HEK293 (cell line): Measurements from ENCODE around the gene OR10A6.

ENCODE experiments used
- CTCF ChIA-PET: fragments of 350-600 bp; formaldehyde crosslinking; extraction: SDS; loops from one replicate; lab custom pipeline; 2021; ENCODE audit warnings: antibody characterized with exemption; lab: Yijun Ruan, JAX
- POLR2A ChIA-PET: fragments of 300-600 bp; formaldehyde crosslinking; extraction: SDS; loops from one replicate; lab custom pipeline; 2020; ENCODE audit warnings: antibody characterized with exemption, inconsistent platforms; lab: Yijun Ruan, JAX
- H3K27ac ChIP-seq: fragments of 200-500 bp; sonication (Bioruptor generic); 2 replicates; pipeline ENCODE4 v1.5.1; 2014; ENCODE audit warnings: low read depth, low read length, control low read depth, inconsistent platforms; ENCODE audit errors: extremely low read depth
- H3K36me3 ChIP-seq, 2 experiments: fragments of 200-500 bp in 1 of 2; sonication (Bioruptor generic) in 1 of 2; 1 replicate in 1 of 2; 2 replicates in 1 of 2; pipeline ENCODE4 v1.5.1; 2014 to 2017; ENCODE audit warnings: inconsistent platforms in 2 of 2, low read length in 2 of 2; ENCODE audit not compliant: control insufficient read depth in 2 of 2, insufficient read depth in 1 of 2
- H3K4me1 ChIP-seq: fragments of 200-500 bp; sonication (Bioruptor generic); 2 replicates; pipeline ENCODE4 v1.5.1; 2014; ENCODE audit warnings: mild to moderate bottlenecking, low read length, inconsistent platforms; ENCODE audit not compliant: control insufficient read depth, insufficient read depth
- H3K4me3 ChIP-seq: 2 replicates; pipeline ENCODE4 v1.5.1; 2011; ENCODE audit warnings: low read depth, mild to moderate bottlenecking, control low read depth, low read length, moderate library complexity
- H3K9me3 ChIP-seq: fragments of 200-500 bp; sonication (Bioruptor generic); 2 replicates; pipeline ENCODE4 v1.5.1; 2014; ENCODE audit warnings: low read depth, low read length, inconsistent platforms; ENCODE audit not compliant: control insufficient read depth, insufficient read depth
- BCL6B ChIP-seq: fragments of 450-650 bp; formaldehyde crosslinking; IDR thresholded peaks from 2 replicates; pipeline ENCODE4 v1.5.1; 2017; ENCODE audit warnings: missing biosample characterization, missing genetic modification characterization
- EGR2 ChIP-seq: fragments of 450-650 bp; formaldehyde crosslinking; IDR thresholded peaks from 2 replicates; pipeline ENCODE4 v1.5.1; 2016; ENCODE audit warnings: low read depth, missing biosample characterization, missing genetic modification characterization
- GFI1B ChIP-seq: fragments of 450-650 bp; formaldehyde crosslinking; IDR thresholded peaks from 2 replicates; pipeline ENCODE4 v1.5.1; 2016; ENCODE audit warnings: missing biosample characterization, missing genetic modification characterization
- GLI2 ChIP-seq: fragments of 450-650 bp; formaldehyde crosslinking; IDR thresholded peaks from 2 replicates; pipeline ENCODE4; 2017; ENCODE audit warnings: missing biosample characterization, missing genetic modification characterization, low read depth, borderline replicate concordance
- GLIS2 ChIP-seq: fragments of 450-650 bp; formaldehyde crosslinking; IDR thresholded peaks from 2 replicates; pipeline ENCODE4 v1.5.1; 2016; ENCODE audit warnings: missing biosample characterization, missing genetic modification characterization
- KLF1 ChIP-seq: fragments of 450-650 bp; formaldehyde crosslinking; IDR thresholded peaks from 2 replicates; pipeline ENCODE4 v1.5.1; 2016; ENCODE audit warnings: missing biosample characterization, missing genetic modification characterization
- KLF16 ChIP-seq: fragments of 450-650 bp; formaldehyde crosslinking; IDR thresholded peaks from 2 replicates; pipeline ENCODE4 v1.5.1; 2017; ENCODE audit warnings: missing biosample characterization, missing genetic modification characterization
- KLF7 ChIP-seq: fragments of 450-650 bp; formaldehyde crosslinking; IDR thresholded peaks from 2 replicates; pipeline ENCODE4 v1.5.1; 2016; ENCODE audit warnings: missing biosample characterization, missing genetic modification characterization, borderline replicate concordance
- KLF8 ChIP-seq: fragments of 450-650 bp; formaldehyde crosslinking; IDR thresholded peaks from 2 replicates; pipeline ENCODE4 v1.5.1; 2016; ENCODE audit warnings: missing biosample characterization, missing genetic modification characterization
- OSR2 ChIP-seq: fragments of 450-650 bp; formaldehyde crosslinking; IDR thresholded peaks from 2 replicates; pipeline ENCODE4 v1.5.1; 2016; ENCODE audit warnings: missing biosample characterization, missing genetic modification characterization
- PRDM2 ChIP-seq: fragments of 450-650 bp; formaldehyde crosslinking; IDR thresholded peaks from 2 replicates; pipeline ENCODE4 v1.5.1; 2016; ENCODE audit warnings: missing biosample characterization, missing genetic modification characterization, borderline replicate concordance
- SCRT2 ChIP-seq: fragments of 450-650 bp; formaldehyde crosslinking; IDR thresholded peaks from 2 replicates; pipeline ENCODE4 v1.5.1; 2016; ENCODE audit warnings: missing biosample characterization, missing genetic modification characterization
- ZBTB44 ChIP-seq: fragments of 450-650 bp; IDR thresholded peaks from 2 replicates; pipeline ENCODE4 v1.5.1; 2018; ENCODE audit warnings: missing biosample characterization, mild to moderate bottlenecking, missing genetic modification characterization
- ZFHX2 ChIP-seq: fragments of 450-650 bp; formaldehyde crosslinking; conservative IDR thresholded peaks from 2 replicates; pipeline ENCODE4 v1.5.1; 2016; ENCODE audit warnings: missing biosample characterization, missing genetic modification characterization
- ZIC2 ChIP-seq: fragments of 450-650 bp; formaldehyde crosslinking; IDR thresholded peaks from 2 replicates; pipeline ENCODE4 v1.5.1; 2016; ENCODE audit warnings: missing biosample characterization, missing genetic modification characterization
- ZNF121 ChIP-seq: fragments of 450-650 bp; formaldehyde crosslinking; IDR thresholded peaks from 2 replicates; pipeline ENCODE4 v1.5.1; 2016; ENCODE audit warnings: missing biosample characterization, missing genetic modification characterization
- ZNF341 ChIP-seq: fragments of 450-650 bp; formaldehyde crosslinking; IDR thresholded peaks from 2 replicates; pipeline ENCODE4; 2016; ENCODE audit warnings: low read depth, missing biosample characterization, missing genetic modification characterization
- ZNF350 ChIP-seq: fragments of 450-650 bp; formaldehyde crosslinking; IDR thresholded peaks from 2 replicates; pipeline ENCODE4 v1.5.0; 2017; ENCODE audit warnings: missing biosample characterization, mild to moderate bottlenecking, missing genetic modification characterization
- ZNF391 ChIP-seq: fragments of 450-650 bp; formaldehyde crosslinking; IDR thresholded peaks from 2 replicates; pipeline ENCODE4 v1.5.1; 2016; ENCODE audit warnings: low read depth, missing biosample characterization, missing genetic modification characterization, borderline replicate concordance
- ZNF561 ChIP-seq: fragments of 450-650 bp; IDR thresholded peaks from 2 replicates; pipeline ENCODE4 v1.5.1; 2018; ENCODE audit warnings: missing biosample characterization, missing genetic modification characterization, borderline replicate concordance
- ZNF623 ChIP-seq: fragments of 450-650 bp; formaldehyde crosslinking; IDR thresholded peaks from 2 replicates; pipeline ENCODE4 v1.5.1; 2016; ENCODE audit warnings: missing biosample characterization, missing genetic modification characterization
- ZNF639 ChIP-seq: fragments of 450-650 bp; formaldehyde crosslinking; IDR thresholded peaks from 2 replicates; pipeline ENCODE4 v1.5.1; 2016; ENCODE audit warnings: missing biosample characterization, missing genetic modification characterization
- ZNF747 ChIP-seq: fragments of 450-650 bp; formaldehyde crosslinking; IDR thresholded peaks from 2 replicates; pipeline ENCODE4 v1.5.1; 2016; ENCODE audit warnings: missing biosample characterization, missing genetic modification characterization
- TF ChIP-seq, protein P1 (sequence below): fragments of 450-650 bp; formaldehyde crosslinking; IDR thresholded peaks from 2 replicates; pipeline ENCODE4 v1.5.1; 2016; ENCODE audit warnings: missing biosample characterization, missing genetic modification characterization

Gene OR10A6

DNA sequence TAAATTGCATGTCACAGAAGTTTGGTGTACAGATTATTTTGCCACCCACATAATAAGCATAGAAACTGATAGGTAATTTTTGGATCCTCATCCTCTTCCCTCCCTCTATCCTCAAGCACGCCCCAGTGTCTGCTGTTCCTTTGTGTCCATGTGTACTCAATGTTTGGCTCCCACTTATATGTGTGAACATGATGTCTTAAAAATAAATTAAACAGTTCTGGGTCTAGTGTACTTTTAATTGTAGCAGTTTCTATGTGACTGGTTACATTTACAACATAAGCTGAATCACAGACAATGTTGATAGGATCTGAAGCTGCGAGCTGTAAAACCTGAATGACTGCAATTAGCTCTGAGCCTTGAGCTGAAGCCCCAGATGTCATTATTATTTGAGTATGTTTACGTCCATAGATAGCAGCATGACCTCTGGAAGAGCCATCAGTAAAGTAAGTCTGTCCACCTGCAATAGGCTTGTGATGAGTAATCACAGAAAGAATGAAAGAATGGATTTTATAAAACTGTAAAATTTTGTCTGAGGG lies 29.7 kb downstream of the OR10A6 start:
- POLR2A ChIA-PET: no interaction called here
- Histone ChIP-seq H3K27ac (no peak overlapping the region), H3K36me3 (no peaks in the 10 kb centered on the region), H3K9me3 (no peaks in the 10 kb centered on the region), H3K4me1 (no peaks in the 10 kb centered on the region), H3K4me3 (no peak overlapping the region)
- CTCF ChIA-PET: interaction anchor here (1.2 to 1.6 kb wide), 2 partner anchors 9 to 86 kb away, joined by 8 read pairs; partner anchors contain the start of gene EIF3F
- TF ChIP-seq ZNF121 (tag by site-specific recombination): no peak
- TF ChIP-seq ZBTB44: no peak
- no peak for TF ChIP-seq ZNF350 (tag by site-specific recombination)
- no peak for TF ChIP-seq KLF16 (tag by site-specific recombination)
- no peak for TF ChIP-seq ZNF391
- no peak for TF ChIP-seq OSR2 (tag by site-specific recombination)
- no peak for TF ChIP-seq EGR2 (tag by site-specific recombination)
- TF ChIP-seq SCRT2 (tag by site-specific recombination): no peak
- TF ChIP-seq ZNF639 (tag by site-specific recombination): no peak
- no peak for TF ChIP-seq ZNF561 (tag by site-specific recombination)
- no peak for TF ChIP-seq PRDM2
- TF ChIP-seq ZNF341 (tag by site-specific recombination): no peak
- TF ChIP-seq KLF7 (tag by site-specific recombination): no peak

DNA sequence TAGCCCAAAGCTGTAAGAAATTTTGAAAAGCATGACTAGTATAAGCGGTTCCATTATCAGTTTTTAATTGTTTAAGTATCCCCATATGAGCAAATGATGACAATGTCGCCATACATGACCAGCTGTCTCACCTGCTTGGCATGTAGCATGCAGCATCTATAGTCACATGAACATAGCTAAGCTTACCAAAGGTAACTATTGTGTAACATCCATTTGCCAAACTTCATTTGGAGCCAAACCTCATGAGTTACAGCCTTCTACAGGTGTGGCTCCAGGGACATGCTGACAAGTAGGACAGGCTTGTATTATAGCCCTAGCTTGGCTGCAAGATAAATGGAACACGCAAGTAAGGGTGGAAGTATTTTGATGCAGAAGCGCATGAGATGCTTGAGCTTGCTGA lies 30.4 kb downstream of the OR10A6 start:
- no peak overlapping the region for H3K4me3 ChIP-seq
- H3K36me3 ChIP-seq: no peaks in the 10 kb centered on the region
- no peaks in the 10 kb centered on the region for H3K4me1 ChIP-seq
- no peak overlapping the region for H3K27ac ChIP-seq
- H3K9me3 ChIP-seq: no peaks in the 10 kb centered on the region
- POLR2A ChIA-PET: no interaction called here
- CTCF ChIA-PET: interaction anchor here (0.6 to 1.6 kb wide), 3 partner anchors 9 to 683 kb away, joined by 4 to 9 read pairs (median 8); partner anchors contain the start of gene EIF3F
- TF ChIP-seq GLIS2 (no peak), ZIC2 (tag by site-specific recombination) (no peak), ZNF623 (tag by site-specific recombination) (no peak), ZFHX2 (tag by site-specific recombination) (no peak), GLI2 (tag by site-specific recombination) (no peak), ZNF747 (tag by site-specific recombination) (no peak), GFI1B (no peak), KLF1 (tag by site-specific recombination) (no peak), KLF8 (tag by site-specific recombination) (no peak), BCL6B (tag by site-specific recombination) (no peak)
- TF ChIP-seq, protein P1, sequence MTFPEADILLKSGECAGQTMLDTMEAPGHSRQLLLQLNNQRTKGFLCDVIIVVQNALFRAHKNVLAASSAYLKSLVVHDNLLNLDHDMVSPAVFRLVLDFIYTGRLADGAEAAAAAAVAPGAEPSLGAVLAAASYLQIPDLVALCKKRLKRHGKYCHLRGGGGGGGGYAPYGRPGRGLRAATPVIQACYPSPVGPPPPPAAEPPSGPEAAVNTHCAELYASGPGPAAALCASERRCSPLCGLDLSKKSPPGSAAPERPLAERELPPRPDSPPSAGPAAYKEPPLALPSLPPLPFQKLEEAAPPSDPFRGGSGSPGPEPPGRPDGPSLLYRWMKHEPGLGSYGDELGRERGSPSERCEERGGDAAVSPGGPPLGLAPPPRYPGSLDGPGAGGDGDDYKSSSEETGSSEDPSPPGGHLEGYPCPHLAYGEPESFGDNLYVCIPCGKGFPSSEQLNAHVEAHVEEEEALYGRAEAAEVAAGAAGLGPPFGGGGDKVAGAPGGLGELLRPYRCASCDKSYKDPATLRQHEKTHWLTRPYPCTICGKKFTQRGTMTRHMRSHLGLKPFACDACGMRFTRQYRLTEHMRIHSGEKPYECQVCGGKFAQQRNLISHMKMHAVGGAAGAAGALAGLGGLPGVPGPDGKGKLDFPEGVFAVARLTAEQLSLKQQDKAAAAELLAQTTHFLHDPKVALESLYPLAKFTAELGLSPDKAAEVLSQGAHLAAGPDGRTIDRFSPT: no peak
